ENCODE data around the gene PAEP.
"Not testable (repeated sequence)": the region's sequence is repeated elsewhere in the genome, so short reads cannot be mapped to it uniquely, and the experiment has no call there.

Gene PAEP

DNA sequence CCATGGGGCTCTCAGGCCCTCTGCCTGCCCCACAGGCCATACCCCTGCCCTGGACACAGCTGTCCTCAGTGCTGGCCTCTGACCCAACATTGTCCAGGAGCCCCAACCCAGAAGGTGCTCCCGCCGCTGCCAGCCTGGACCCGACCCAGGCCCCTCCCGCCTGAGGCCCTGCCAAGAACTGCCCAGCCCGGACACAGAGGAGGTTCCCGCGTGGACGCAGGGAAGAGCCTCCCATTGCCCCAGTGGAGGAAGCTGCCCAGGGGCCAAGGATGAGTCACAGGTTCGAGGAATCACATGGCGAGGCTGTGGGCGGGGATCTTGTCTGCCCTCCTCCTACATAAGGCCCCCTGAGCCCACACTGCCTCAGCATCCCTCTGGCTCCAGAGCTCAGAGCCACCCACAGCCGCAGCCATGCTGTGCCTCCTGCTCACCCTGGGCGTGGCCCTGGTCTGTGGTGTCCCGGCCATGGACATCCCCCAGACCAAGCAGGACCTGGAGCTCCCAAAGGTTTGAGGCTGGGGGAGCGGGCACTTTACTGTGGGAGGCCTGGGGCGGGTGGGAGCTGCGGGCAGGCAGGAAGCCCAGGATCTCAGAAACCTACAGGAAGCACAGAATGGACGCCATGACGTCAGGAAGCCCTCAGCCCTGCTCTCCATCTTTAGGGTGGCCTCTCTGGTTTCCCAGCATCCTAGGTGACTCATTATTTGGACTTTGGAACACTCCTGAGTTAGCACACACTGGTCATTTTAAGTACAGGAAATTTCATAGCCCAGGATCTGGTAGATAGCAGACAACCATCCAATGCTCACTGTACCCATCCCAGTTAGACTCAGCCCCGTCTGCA, at the start of gene PAEP:
TSS of gene PAEP (plus strand) at position 366 of the 844 bp plus-strand sequence.
- no peak for DNase-seq (ENCODE audit: low read depth in 1 of 2, low spot score in 1 of 2)

DNA sequence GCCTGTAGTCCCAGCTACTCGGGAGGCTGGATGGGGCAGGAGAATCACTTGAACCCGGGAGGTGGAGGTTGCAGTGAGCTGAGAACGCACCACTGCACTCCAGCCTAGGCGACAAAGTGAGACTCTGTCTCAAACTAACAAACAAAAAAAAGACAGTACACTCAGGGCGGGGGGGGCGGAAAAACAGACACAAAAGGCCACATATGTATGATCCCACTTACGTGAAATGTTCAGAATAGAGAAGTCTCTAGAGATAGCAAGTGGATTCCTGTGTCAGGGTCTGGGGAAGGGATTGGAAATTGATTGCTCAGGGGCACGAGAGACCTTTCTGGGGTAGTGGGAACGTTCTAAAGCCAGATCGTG, 49.3 kb upstream of the PAEP start:
- DNase-seq (ENCODE audit: low read depth in 1 of 2, low spot score in 1 of 2): no peak

DNA sequence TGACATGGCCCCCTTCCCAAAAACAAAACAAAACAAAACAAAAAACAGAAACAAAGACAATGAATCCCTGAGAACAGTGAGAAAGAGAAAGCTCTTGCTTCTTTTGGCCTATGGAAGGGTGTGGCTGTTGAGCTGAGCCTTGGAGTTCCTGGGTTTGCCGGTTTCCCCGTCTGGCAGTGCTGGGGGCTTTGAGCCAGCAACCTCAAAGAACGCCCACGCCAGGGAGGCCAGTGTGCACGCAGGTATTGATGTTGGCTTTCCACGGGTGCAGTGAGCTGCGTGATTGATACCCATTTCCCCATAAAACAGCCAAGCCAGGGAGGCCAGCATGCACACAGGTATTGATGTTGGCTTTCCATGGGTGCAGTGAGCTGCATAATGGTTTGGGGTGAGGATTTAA, 48.7 kb upstream of the PAEP start:
- no peak for DNase-seq (ENCODE audit: low read depth in 1 of 2, low spot score in 1 of 2)

DNA sequence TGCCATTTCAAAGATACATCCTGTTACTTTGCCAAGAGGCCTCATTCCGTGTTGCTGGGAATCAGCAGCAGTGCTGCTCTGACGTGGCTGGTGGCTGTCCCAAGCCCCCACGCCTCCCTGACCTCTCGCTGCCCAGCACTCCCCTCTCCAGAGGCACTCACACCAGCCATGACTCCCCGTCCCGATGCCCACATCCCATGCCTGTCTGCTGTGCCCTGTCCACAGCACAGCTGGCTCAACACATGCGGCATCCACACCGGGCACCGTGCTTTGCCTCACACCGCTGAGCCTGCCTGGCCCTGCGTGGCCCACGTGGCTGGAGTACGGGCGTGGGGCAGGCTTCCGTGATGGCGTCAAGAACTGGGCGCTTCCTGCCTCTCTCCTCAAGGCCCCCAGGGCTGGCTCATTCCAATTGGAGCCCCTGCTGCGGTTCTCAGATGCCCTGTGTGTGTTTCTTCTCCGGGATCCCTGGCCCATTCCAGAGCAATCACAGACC, 48.2 kb upstream of the PAEP start:
- DNase-seq (ENCODE audit: low read depth in 1 of 2, low spot score in 1 of 2): no peak

DNA sequence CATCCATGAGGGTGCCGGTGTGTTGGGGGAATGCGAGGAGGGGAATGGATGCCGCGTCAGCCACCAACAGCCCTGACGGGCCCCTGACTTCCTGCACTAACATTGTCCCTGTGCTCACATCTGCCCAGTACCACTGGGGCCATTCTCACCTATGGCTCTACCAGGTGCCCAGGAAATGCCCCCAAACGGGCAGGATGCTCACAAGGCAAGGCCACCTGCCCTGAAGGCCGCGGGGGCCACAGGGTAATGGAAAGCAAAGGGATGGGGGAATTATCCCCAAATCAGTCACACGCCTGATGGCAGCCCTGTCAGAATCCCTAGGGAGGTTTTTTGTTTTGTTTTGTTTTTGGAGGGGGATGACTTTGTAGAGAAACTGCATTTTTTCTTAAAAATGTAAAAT, 47.6 kb upstream of the PAEP start:
- DNase-seq (ENCODE audit: low read depth in 1 of 2, low spot score in 1 of 2): not testable (repeated sequence)

DNA sequence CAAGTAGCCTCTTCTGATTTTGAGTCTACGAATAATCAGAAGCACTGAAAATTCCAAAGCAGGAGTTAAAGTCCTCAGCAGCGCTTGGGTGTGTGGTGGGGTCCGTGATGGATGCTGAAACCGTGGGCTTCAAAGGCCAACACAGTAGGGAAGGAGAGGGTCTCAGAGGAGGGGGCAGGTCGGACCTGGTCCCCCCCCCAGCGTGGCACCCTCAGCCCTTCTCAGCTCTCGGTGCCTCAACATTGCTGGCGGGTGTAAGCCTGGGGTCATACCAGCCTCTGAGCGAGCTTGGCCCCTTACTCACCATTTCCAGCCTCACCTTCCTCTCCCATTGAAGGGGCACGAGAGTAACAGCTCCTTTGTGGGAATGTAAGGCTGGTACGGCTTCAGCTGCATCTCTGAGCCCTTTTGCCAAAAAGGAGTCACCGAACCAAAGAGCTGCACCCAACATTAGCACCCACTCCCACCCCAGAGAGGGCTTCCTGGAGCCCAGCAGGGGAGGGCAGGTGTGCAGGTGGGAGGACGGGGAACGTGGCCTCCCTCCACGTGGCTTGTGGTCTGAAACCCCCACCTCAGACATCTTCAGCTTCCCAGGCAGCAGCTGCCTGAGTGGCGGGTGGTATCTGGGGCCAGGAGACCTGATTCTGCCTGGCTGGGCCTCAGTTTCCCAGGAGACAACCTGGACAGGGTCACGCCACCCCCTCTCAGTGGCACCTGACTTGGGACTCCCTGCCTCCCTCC, 47.0 kb upstream of the PAEP start:
- no peak for DNase-seq (ENCODE audit: low read depth in 1 of 2, low spot score in 1 of 2)

DNA sequence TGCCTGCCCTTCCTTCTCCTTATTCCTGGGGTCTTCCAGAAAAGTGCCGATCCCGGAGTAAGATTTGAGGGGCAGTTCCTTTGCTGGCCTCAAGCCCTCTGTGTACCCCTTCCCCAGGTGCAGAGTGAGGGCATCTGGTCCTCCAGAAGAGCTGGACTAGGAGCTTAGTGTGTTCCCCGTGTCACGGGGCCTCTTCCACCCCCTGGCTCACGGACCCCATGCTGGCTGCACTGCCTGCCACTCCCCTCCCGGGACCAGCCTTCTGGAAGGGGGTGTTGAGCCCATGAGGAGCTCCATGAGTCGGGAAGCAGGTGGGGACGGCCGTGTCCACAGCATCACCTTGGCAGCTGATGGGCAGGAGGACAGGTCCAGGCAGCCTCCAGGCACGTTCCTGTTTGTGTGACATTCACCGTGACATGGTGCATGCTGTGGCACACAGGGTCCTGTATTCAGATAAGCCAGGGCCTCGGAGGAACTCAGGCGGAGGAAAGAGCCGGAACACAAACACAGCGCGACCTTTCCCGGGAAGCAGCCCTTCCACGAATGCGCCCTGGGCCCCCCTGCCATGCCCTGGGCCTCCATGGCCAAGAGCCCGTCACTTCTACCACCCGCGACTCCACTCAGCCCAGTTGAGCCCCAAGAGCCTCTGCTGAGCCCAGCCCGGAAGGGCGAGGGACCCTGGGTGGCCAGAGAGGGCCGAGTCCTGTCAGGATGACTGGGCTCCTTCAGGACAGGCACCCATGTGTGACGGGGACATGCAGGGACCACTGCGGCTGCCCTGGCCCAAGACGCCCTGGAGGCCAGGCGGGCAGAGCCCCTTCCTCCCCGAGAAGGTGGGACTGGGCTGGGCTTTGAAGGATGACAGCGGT, 46.2 kb upstream of the PAEP start:
- DNase-seq (ENCODE audit: low read depth in 1 of 2, low spot score in 1 of 2): no peak

DNA sequence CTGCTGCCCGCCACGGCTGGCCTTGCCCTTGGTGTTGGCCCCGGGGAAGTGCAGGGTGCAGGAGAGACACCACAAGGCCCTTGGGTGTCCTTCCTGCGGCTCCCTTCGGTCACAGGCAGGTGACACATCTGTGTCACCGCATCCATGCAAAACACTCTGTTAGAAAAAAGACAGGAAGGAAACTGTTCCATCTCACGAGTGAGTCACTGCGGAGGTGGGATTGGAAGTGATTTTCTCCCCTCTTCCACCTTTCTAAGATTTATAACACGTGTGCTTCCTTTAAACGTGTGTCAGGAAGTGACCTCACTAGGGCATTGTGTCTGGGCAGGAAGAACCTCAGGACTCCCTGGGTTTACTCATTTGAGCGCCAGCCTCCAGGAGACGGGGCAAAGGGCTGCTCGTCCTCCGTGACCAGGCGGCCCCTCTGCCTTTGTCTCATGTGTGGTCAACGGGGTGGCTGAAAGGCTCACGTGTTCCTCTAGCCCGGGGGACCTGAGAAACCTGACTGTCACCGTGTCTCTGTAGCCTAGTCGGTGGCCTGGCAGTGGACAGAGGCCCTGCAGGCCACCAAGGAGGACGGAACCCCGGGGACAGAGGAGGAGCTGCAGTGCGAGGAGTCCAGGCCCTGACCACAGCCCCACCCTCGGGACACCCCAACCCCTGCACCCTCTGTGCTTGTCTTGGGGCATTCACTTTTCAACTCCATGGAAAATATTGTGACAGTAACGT, 45.3 kb upstream of the PAEP start:
- no peak for DNase-seq (ENCODE audit: low read depth in 1 of 2, low spot score in 1 of 2)

DNA sequence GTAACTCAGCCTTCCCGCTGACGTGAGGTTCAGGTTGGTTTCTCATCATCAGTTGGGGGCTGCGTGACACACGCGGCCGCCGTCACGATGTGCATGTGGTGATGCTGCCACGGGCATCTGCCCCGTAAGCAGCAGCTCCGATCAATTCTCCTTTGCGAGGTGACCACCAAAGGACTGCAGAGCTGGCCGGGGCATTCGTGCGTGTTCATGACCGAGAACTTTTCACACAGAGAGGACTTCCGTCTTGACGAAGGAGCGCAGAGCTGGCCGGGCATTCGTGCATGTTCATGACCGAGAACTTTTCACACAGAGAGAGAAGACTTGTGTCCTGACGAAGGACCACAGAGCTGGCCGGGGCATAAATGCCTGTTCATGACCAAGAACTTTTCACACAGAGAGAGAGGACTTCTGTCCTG, 44.1 kb upstream of the PAEP start:
- DNase-seq (ENCODE audit: low read depth in 1 of 2, low spot score in 1 of 2): no peak

DNA sequence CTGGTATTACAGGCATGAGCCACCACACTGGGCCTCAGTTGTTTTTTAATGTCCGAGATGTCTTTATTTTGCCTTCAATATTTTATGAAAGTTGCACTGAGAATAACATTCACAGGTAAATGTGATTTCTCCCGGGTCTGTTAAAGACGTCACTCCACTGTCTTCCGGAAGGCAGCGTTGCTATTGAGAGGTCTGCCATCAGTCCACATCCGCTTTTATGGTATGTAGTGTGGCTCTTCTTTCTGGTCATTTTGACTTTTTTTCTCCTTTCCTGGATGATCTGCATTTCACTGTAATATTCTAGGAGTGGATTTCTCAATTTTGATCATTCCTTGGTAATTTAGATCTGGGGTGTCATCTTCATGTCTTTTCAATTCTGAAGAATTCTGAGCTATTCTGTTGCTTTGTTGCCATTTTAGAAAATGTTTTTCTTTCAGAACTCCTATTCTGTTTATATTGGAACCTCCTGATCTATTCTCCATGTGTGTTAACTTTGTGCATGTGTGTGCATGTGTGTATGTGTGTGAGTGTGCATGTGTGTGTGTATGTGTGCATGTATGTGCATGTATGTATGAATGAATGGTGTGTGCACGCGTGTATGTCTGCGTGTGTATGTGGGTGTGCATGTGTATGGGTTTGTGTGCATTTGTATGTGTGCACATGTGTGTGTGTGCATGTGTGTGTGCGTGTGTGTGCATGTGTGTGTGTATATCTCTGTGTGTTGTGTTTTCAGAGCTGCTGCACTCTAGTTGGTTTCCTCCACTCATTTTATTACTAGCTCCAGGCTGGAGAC, 42.2 kb upstream of the PAEP start:
- no peak for DNase-seq (ENCODE audit: low read depth in 1 of 2, low spot score in 1 of 2)

DNA sequence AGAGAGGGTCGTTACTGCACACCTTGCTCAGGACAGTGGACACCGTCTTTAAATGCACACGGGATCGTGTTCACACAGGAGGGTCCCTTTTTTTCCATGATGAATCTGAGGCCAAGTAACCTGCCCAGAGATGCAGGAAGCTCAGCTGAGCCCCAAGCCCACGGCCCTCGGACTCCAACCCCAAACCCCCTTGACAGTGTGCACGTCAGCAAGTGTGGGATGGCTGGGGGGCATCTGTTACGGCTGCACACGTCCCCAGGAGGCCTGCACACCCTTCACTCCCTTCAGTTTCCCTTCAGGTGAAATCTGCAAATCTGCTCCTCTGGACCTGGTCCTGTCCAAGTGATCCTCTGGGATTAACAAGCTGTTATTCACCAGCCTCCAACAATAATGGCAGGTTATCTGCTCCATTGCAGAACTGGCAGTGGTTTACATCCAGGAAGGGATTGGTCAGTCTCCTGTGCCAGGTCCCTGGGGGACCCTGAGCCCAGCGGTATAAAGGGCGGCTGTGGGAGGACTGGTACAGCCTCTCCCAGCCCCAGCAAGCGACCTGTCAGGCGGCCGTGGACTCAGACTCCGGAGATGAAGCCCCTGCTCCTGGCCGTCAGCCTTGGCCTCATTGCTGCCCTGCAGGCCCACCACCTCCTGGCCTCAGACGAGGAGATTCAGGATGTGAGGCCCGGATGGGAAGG, 40.5 kb upstream of the PAEP start, which contains the start of gene LCN1:
TSS of gene LCN1 (plus strand) at position 525 of the 692 bp plus-strand sequence. CDS start at position 583, 58 bp downstream.
- DNase-seq (ENCODE audit: low read depth in 1 of 2, low spot score in 1 of 2): no peak

DNA sequence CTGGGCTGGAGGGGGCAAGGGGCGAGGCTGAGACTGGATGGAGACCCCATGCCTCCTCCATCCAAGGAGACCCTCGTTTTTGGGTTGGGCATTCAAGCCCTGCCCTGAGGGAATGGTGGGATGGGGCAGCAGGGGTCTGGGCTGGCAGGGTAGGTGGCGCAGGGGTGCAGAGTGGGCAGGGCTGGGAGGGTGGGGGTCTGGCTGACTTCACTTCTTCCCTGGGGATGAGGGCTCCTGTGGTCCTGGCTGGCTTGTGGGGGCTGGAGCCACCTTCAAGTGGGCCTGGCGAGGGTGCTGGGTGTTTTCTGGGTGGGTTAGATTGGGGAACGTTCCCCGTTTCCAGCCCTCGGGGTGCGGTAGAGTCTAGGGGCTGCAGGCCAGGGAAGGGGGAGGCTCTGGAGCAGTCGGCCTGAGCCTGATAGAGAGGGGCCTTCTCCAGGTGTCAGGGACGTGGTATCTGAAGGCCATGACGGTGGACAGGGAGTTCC, 39.9 kb upstream of the PAEP start:
- DNase-seq (ENCODE audit: low read depth in 1 of 2, low spot score in 1 of 2): no peak

DNA sequence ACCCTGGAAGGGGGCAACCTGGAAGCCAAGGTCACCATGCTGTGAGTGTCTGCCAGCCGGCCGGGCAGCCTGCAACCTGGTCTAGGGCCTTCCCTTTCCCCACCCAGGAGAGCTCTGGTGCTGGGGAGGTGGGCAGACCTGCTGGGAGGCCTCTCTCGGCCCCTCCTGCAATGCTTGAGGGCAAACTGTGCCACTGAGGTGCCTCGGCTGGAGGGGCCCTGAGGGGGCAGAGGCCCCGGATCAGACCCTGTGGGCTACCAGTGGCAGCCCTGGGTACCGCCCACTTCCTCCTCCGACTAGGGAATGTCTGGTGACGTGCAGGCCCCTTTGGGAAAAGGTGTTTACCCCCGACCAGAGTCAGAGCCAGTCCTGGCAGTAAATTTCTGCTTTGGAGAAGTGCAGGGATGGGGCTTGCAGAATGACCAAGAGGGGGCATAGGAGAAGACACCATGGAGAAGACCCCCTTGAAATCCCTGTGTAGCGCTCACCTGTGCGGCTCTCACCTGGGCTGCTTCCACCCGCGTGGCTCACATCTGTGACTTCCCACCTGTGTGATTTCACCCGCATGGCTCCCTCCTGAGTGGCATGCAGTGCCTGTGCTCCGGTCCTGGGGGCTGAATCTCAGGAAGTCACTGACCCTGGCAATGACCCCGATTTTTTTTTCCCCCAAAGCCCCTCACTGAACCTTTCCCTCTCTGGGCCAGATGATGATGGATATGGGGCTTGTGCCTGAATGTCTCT, 39.2 kb upstream of the PAEP start:
- no peak for DNase-seq (ENCODE audit: low read depth in 1 of 2, low spot score in 1 of 2)

DNA sequence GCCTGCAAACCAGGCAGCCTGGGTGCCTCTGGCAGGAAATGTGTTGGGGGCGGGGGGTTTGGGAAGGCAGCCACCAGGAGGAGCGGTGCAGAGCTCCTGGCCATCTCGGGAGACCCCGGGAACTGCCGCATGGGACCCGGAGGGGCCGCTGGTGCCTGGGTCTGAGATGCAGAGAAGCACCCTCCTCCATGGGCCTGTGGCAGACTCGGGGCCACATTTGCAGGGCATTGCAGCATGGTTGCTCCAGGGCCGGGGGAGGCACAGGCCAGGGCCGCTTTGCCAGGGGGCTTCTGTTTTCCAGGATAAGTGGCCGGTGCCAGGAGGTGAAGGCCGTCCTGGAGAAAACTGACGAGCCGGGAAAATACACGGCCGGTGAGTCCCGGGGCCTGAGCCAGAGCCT, 38.6 kb upstream of the PAEP start:
- DNase-seq (ENCODE audit: low read depth in 1 of 2, low spot score in 1 of 2): no peak

DNA sequence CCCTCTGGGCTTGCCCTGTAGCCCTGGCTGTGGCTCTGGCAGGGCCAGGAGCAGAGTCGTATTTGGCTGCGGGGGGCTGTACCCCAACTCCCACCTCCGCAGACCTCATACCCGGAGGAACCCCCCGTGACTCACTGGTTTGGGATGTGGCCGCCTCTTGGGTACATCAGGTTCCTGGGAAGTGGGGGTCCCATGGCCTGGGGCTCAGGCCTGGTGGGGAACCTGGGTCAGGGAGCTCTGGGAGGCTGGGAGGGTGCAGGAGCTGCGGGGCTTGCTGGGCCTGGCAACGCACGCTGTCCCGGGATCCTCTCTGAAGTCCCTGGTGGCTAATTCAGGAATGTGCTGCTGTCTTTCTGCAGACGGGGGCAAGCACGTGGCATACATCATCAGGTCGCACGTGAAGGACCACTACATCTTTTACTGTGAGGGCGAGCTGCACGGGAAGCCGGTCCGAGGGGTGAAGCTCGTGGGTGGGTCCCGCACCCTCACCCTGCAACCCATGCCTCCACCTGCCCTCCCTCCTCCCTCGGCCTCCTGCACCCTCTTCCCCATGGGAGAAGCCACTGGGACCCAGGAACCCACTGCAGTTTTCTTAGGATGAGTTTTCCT, 37.9 kb upstream of the PAEP start:
- DNase-seq (ENCODE audit: low read depth in 1 of 2, low spot score in 1 of 2): no peak

DNA sequence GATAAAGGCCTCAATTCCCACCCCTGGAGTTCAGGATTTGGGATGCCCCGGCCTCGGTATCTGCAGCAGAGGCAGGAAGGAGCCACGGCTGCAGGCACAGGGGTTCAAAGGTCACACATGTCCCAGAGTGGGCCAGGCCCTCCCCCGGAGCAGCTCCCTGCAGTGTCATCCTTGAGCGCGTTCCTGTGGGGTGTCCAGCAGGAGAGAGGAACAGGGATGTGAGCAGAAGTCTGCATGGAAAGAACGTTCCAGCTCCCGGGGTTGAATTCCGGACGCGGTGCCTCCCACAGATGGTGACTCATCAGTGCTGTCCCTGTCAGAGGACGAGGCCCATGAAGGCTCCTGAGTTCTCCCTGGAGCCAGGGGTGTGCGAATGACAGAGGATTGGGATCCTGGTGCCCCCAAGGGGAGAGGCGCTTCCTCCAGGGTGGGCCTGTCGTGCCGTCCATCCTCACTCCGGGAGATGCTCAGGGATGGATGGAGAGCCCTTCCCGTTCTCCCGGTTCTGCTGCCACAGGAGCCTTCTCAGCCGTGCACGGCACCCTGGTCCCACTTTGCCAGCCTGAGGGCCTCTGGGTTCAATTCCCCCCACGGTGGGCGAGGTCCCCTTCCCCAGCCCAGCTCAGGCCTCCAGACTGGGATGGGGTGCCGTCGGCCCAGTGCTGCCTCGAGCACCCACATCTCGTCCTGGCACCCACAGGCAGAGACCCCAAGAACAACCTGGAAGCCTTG, 37.3 kb upstream of the PAEP start:
- no peak for DNase-seq (ENCODE audit: low read depth in 1 of 2, low spot score in 1 of 2)

All from stimulated activated CD4-positive, alpha-beta T cell treated with anti-CD3 and anti-CD28 coated beads, Interleukin-15, amount 100 ng/mL, for 1 hour (primary cell).